Activated naive CD8-positive, alpha-beta T cell treated with anti-CD3 and anti-CD28 coated beads, Interleukin-2, amount 50 U/mL, for 24 hours (primary cell): ENCODE measurements around the gene SMAGP.
A peak's percentile ranks its signal among the peaks of the same experiment; 100 is the strongest.
"Not testable (repeated sequence)": the region's sequence is repeated elsewhere in the genome, so short reads cannot be mapped to it uniquely, and the experiment has no call there.

Experiments used
- ATAC-seq: fragments of 150-1000 bp; cut with Tn5 transposase; one replicate; pipeline ENCODE4 v1.10.0; 2021
- DNase-seq: peaks from one replicate; pipeline ENCODE4 v3.0.0; 2021
- H3K27ac Mint-ChIP-seq: one replicate; pipeline ENCODE4 v1.8.0; 2021; ENCODE audit warnings: mild to moderate bottlenecking, mixed read lengths
- H3K27me3 Mint-ChIP-seq: one replicate; pipeline ENCODE4 v1.8.0; 2021; ENCODE audit warnings: mixed read lengths
- H3K36me3 Mint-ChIP-seq: one replicate; pipeline ENCODE4 v1.8.0; 2021; ENCODE audit warnings: low read depth, mixed read lengths
- H3K4me1 Mint-ChIP-seq: one replicate; pipeline ENCODE4 v1.8.0; 2021; ENCODE audit warnings: mixed read lengths
- H3K4me3 Mint-ChIP-seq: one replicate; pipeline ENCODE4 v1.8.0; 2021; ENCODE audit warnings: mild to moderate bottlenecking, moderate library complexity, mixed read lengths
- H3K9me3 Mint-ChIP-seq: one replicate; pipeline ENCODE4 v1.8.0; 2021; ENCODE audit warnings: mixed read lengths

SMAGP gene

GRCh38 chr12:51245476-51246253 is 24.6 kb downstream of the SMAGP start:
- DNase-seq (no peak), ATAC-seq (no peak)
- Mint-ChIP-seq H3K27me3 (no peaks in the 10 kb centered on the region), H3K4me1 (peaks cover 52% of the 10 kb centered on the region), H3K36me3 (peaks cover 34% of the 10 kb centered on the region), H3K9me3 (no peaks in the 10 kb centered on the region), H3K4me3 (peak overlapping the region; percentile 42), H3K27ac (peak overlapping the region; percentile 90)

- peaks cover 41% of the 10 kb centered on the region for H3K36me3 Mint-ChIP-seq
- H3K4me3 Mint-ChIP-seq: no peak overlapping the region
- H3K4me1 Mint-ChIP-seq: peaks cover 64% of the 10 kb centered on the region
- H3K27ac Mint-ChIP-seq: peak overlapping the region; percentile 33
- no peaks in the 10 kb centered on the region for H3K9me3 Mint-ChIP-seq
- ATAC-seq (no peak), DNase-seq (no peak)
- no peaks in the 10 kb centered on the region for H3K27me3 Mint-ChIP-seq
Measured at GRCh38 chr12:51244269-51244668, 25.9 kb downstream of the SMAGP start.

- no peak for DNase-seq
- no peaks in the 10 kb centered on the region for H3K9me3 Mint-ChIP-seq
- peak overlapping the region; percentile 9 for H3K27ac Mint-ChIP-seq
- peaks cover 65% of the 10 kb centered on the region for H3K4me1 Mint-ChIP-seq
- peaks cover 40% of the 10 kb centered on the region for H3K36me3 Mint-ChIP-seq
- H3K4me3 Mint-ChIP-seq: no peak overlapping the region
- ATAC-seq: no peak
- H3K27me3 Mint-ChIP-seq: no peaks in the 10 kb centered on the region
Measured at GRCh38 chr12:51242876-51243275, 27.3 kb downstream of the SMAGP start.

GRCh38 chr12:51242120-51242519 is 28.1 kb downstream of the SMAGP start:
- no peak overlapping the region for H3K4me3 Mint-ChIP-seq
- peaks cover 59% of the 10 kb centered on the region for H3K4me1 Mint-ChIP-seq
- H3K36me3 Mint-ChIP-seq: peaks cover 40% of the 10 kb centered on the region
- H3K27ac Mint-ChIP-seq: peak overlapping the region; percentile 44
- no peak for ATAC-seq
- H3K9me3 Mint-ChIP-seq: no peaks in the 10 kb centered on the region
- no peak for DNase-seq
- no peaks in the 10 kb centered on the region for H3K27me3 Mint-ChIP-seq

GRCh38 chr12:51240971-51241370 is 29.2 kb downstream of the SMAGP start:
- Mint-ChIP-seq H3K36me3 (peaks cover 36% of the 10 kb centered on the region), H3K4me3 (peak overlapping the region; percentile 96), H3K4me1 (peaks cover 48% of the 10 kb centered on the region), H3K27me3 (no peaks in the 10 kb centered on the region), H3K9me3 (no peaks in the 10 kb centered on the region), H3K27ac (peak overlapping the region; percentile 4)
- no peak for DNase-seq
- no peak for ATAC-seq

GRCh38 chr12:51238510-51239334 is 31.5 kb downstream of the SMAGP start, which contains the start of gene DAZAP2:
Gene DAZAP2 (plus strand): TSS chr12:51238826. CDS start chr12:51238908, 82 bp downstream.
- peaks cover 36% of the 10 kb centered on the region for H3K4me1 Mint-ChIP-seq
- H3K9me3 Mint-ChIP-seq: no peaks in the 10 kb centered on the region
- H3K27me3 Mint-ChIP-seq: no peaks in the 10 kb centered on the region
- ATAC-seq (peak; percentile 94), DNase-seq (peak; percentile 97)
- peaks cover 29% of the 10 kb centered on the region for H3K36me3 Mint-ChIP-seq
- H3K4me3 Mint-ChIP-seq: peak within 1 kb of the TSS; percentile 96
- peak within 1 kb of the TSS; percentile 99 for H3K27ac Mint-ChIP-seq

- Mint-ChIP-seq H3K36me3 (peaks cover 27% of the 10 kb centered on the region), H3K4me1 (peaks cover 34% of the 10 kb centered on the region)
- ATAC-seq: no peak
Measured at GRCh38 chr12:51238037-51238509, 32.1 kb downstream of the SMAGP start.

GRCh38 chr12:51234530-51234929 is 35.7 kb downstream of the SMAGP start:
- H3K4me3 Mint-ChIP-seq: no peak overlapping the region
- H3K36me3 Mint-ChIP-seq: no peaks in the 10 kb centered on the region
- ATAC-seq: no peak
- H3K27me3 Mint-ChIP-seq: no peaks in the 10 kb centered on the region
- no peaks in the 10 kb centered on the region for H3K9me3 Mint-ChIP-seq
- no peak for DNase-seq
- H3K27ac Mint-ChIP-seq: no peak overlapping the region
- H3K4me1 Mint-ChIP-seq: peaks cover 8% of the 10 kb centered on the region

More at GRCh38 chr12:51238037-51238509, 32.1 kb downstream of the SMAGP start:
- Mint-ChIP-seq H3K9me3 (no peaks in the 10 kb centered on the region), H3K4me3 (peak overlapping the region; percentile 96), H3K27me3 (no peaks in the 10 kb centered on the region), H3K27ac (peak overlapping the region; percentile 99)
- no peak for DNase-seq

- Mint-ChIP-seq H3K4me1 (no peaks in the 10 kb centered on the region), H3K27me3 (no peaks in the 10 kb centered on the region), H3K36me3 (no peaks in the 10 kb centered on the region), H3K27ac (no peak overlapping the region), H3K9me3 (no peaks in the 10 kb centered on the region), H3K4me3 (no peak overlapping the region)
- no peak for ATAC-seq
- no peak for DNase-seq
Measured at GRCh38 chr12:51232642-51233041, 37.6 kb downstream of the SMAGP start.

GRCh38 chr12:51229116-51229809 is 41.0 kb downstream of the SMAGP start:
- no peaks in the 10 kb centered on the region for H3K4me1 Mint-ChIP-seq
- ATAC-seq (no peak), DNase-seq (no peak)
- H3K27ac Mint-ChIP-seq: no peak overlapping the region
- no peaks in the 10 kb centered on the region for H3K9me3 Mint-ChIP-seq
- H3K4me3 Mint-ChIP-seq: no peak overlapping the region
- H3K27me3 Mint-ChIP-seq: no peaks in the 10 kb centered on the region
- H3K36me3 Mint-ChIP-seq: no peaks in the 10 kb centered on the region

- no peaks in the 10 kb centered on the region for H3K27me3 Mint-ChIP-seq
- no peak for ATAC-seq
- H3K27ac Mint-ChIP-seq: no peak overlapping the region
- no peak for DNase-seq
- H3K4me1 Mint-ChIP-seq: no peaks in the 10 kb centered on the region
- H3K9me3 Mint-ChIP-seq: no peaks in the 10 kb centered on the region
- no peaks in the 10 kb centered on the region for H3K36me3 Mint-ChIP-seq
- H3K4me3 Mint-ChIP-seq: no peak overlapping the region
Measured at GRCh38 chr12:51227962-51228361, 42.3 kb downstream of the SMAGP start.

GRCh38 chr12:51227112-51227511 is 43.1 kb downstream of the SMAGP start:
- H3K27ac Mint-ChIP-seq, H3K4me1 Mint-ChIP-seq, H3K36me3 Mint-ChIP-seq, ATAC-seq, H3K4me3 Mint-ChIP-seq, DNase-seq, H3K9me3 Mint-ChIP-seq, H3K27me3 Mint-ChIP-seq: not testable (repeated sequence)

GRCh38 chr12:51225771-51226170 is 44.4 kb downstream of the SMAGP start:
- no peak for ATAC-seq
- H3K9me3 Mint-ChIP-seq: no peaks in the 10 kb centered on the region
- DNase-seq: no peak
- no peaks in the 10 kb centered on the region for H3K4me1 Mint-ChIP-seq
- H3K27ac Mint-ChIP-seq: no peak overlapping the region
- no peaks in the 10 kb centered on the region for H3K36me3 Mint-ChIP-seq
- H3K27me3 Mint-ChIP-seq: no peaks in the 10 kb centered on the region
- no peak overlapping the region for H3K4me3 Mint-ChIP-seq

- no peaks in the 10 kb centered on the region for H3K4me1 Mint-ChIP-seq
- H3K9me3 Mint-ChIP-seq: no peaks in the 10 kb centered on the region
- no peak overlapping the region for H3K27ac Mint-ChIP-seq
- H3K4me3 Mint-ChIP-seq: no peak overlapping the region
- H3K27me3 Mint-ChIP-seq: no peaks in the 10 kb centered on the region
- DNase-seq: no peak
- no peak for ATAC-seq
- H3K36me3 Mint-ChIP-seq: no peaks in the 10 kb centered on the region
Measured at GRCh38 chr12:51225234-51225633, 45.0 kb downstream of the SMAGP start.
